HG03095 (cell line): ENCODE results near the gene ZNF133.

ENCODE experiments used
- ATAC-seq: cut with Tn5 transposase; IDR thresholded peaks from one replicate; pipeline ENCODE4 v1.9.1; 2021; ENCODE audit warnings: moderate library complexity; ENCODE audit not compliant: unreplicated experiment

The ZNF133 gene

GRCh38 chr20:18360635-18361034 is 72.3 kb downstream of the ZNF133 start:
- no peak for ATAC-seq

- ATAC-seq: no peak
Measured at GRCh38 chr20:18361678-18362077, 73.4 kb downstream of the ZNF133 start.

GRCh38 chr20:18362916-18363315 is 74.6 kb downstream of the ZNF133 start:
- no peak for ATAC-seq

- no peak for ATAC-seq
Measured at GRCh38 chr20:18363708-18364107, 75.4 kb downstream of the ZNF133 start.

- no peak for ATAC-seq
Measured at GRCh38 chr20:18364768-18365167, 76.4 kb downstream of the ZNF133 start.
